D721Med (cell line): ENCODE data around the gene NEK10.

ENCODE experiments used
- DNase-seq: peaks from one replicate; pipeline ENCODE4 v3.0.0; 2011; ENCODE audit warnings: low spot score; ENCODE audit not compliant: insufficient read length
- FAIRE-seq: peaks from 2 replicates; lab custom pipeline; 2011; peaks lifted over from hg19 to GRCh38; lab: Jason Lieb, UNC
- CTCF ChIP-seq: IDR thresholded peaks from 2 replicates; pipeline ENCODE4 v1.5.1; 2012; ENCODE audit warnings: mild to moderate bottlenecking, control low read depth; ENCODE audit not compliant: insufficient read depth; ENCODE audit errors: missing control alignments

The NEK10 gene

GRCh38 chr3:27138005-27138404 lies 231.2 kb downstream of the NEK10 start:
- no peak for DNase-seq
- FAIRE-seq, result no peak
- TF ChIP-seq CTCF, result no peak

- DNase-seq, result peak; percentile 26
- peak; percentile 87 for TF ChIP-seq CTCF
- peak; percentile 44 for FAIRE-seq
These were observed 234.9 kb downstream of the NEK10 start for GRCh38 chr3:27134171-27134796.

GRCh38 chr3:27133060-27133459 lies 236.1 kb downstream of the NEK10 start:
- TF ChIP-seq CTCF, result no peak
- DNase-seq, result no peak
- FAIRE-seq, result no peak

GRCh38 chr3:27130796-27131195 lies 238.4 kb downstream of the NEK10 start:
- TF ChIP-seq CTCF, result no peak
- FAIRE-seq, result no peak
- no peak for DNase-seq

- DNase-seq, result no peak
- FAIRE-seq, result no peak
- TF ChIP-seq CTCF, result no peak
These were observed 241.3 kb downstream of the NEK10 start for GRCh38 chr3:27127879-27128278.

GRCh38 chr3:27127195-27127594 lies 242.0 kb downstream of the NEK10 start:
- FAIRE-seq (no peak), DNase-seq (no peak)
- no peak for TF ChIP-seq CTCF

GRCh38 chr3:27125821-27126501 lies 243.2 kb downstream of the NEK10 start:
- DNase-seq, result no peak
- no peak for TF ChIP-seq CTCF
- no peak for FAIRE-seq
